Vagina (tissue), 2 donors: Measurements from ENCODE around the gene LDLRAD3. TPM values are rescaled to one million over a fixed set of nuclear protein-coding genes. Genes with fewer than 3 reads are reported as not detected.

ENCODE experiments used
- DNase-seq, 2 donors: peaks; one replicate each; pipeline ENCODE4 v3.0.0-alpha.2; 2017; ENCODE audit errors: extremely low spot score in 2 of 2
- H3K27ac ChIP-seq: fragments of 200-600 bp; sonication (generic); one replicate; pipeline ENCODE4 v1.5.1; 2019
- H3K27me3 ChIP-seq: fragments of 200-600 bp; sonication (generic); one replicate; pipeline ENCODE4 v1.5.1; 2019
- H3K36me3 ChIP-seq, 2 donors: fragments of 200-600 bp; sonication (generic); one replicate each; pipeline ENCODE4 v1.5.1; 2017 to 2019
- H3K4me1 ChIP-seq: fragments of 200-600 bp; sonication (generic); one replicate; pipeline ENCODE4 v1.5.1; 2019
- H3K4me3 ChIP-seq, 2 donors: fragments of 200-600 bp; sonication (generic); 1 replicate in 1 of 2; 2 replicates in 1 of 2; pipeline ENCODE4 v1.5.1; 2016 to 2019
- H3K9me3 ChIP-seq: fragments of 200-600 bp; sonication (generic); one replicate; pipeline ENCODE4 v1.5.1; 2019
- POLR2A ChIP-seq, 2 donors: fragments of 450-650 bp; IDR thresholded peaks; one replicate each; pipeline ENCODE4 v1.6.1; 2017; ENCODE audit warnings: antibody characterized with exemption in 2 of 2, mild to moderate bottlenecking in 2 of 2, moderate library complexity in 2 of 2
- POLR2AphosphoS5 ChIP-seq, 2 donors: sonication (generic); formaldehyde crosslinking; IDR thresholded peaks; one replicate each; pipeline ENCODE4 v1.9.0; 2017; ENCODE audit warnings: antibody characterized with exemption in 2 of 2, mild to moderate bottlenecking in 2 of 2, low read depth in 1 of 2; ENCODE audit not compliant: insufficient read depth in 1 of 2
- intact Hi-C: fragments of 100-400 bp; cut with DNase I; formaldehyde crosslinking; loops from one replicate; pipeline ENCODE4 v1.15.1; 2023
- total RNA-seq: library from RNA; depleted of rRNA; stranded (reverse); fragments of >200 nt; gene quantifications from one replicate; pipeline ENCODE4 v1.2.3, GENCODE V29; 2016
- TF ChIP-seq, protein P1 (sequence below), 3 experiments: fragments of 450-650 bp in 2 of 3; fragments of 200-600 bp in 1 of 3; sonication (generic) in 1 of 3; IDR thresholded peaks; one replicate each; pipeline ENCODE4 v1.5.1; 2017 to 2019; ENCODE audit warnings: antibody characterized with exemption in 3 of 3, mild to moderate bottlenecking in 2 of 3, moderate library complexity in 2 of 3

Gene LDLRAD3
- total RNA-seq, 1 donor from 2014 or later: 34.4 TPM

DNA sequence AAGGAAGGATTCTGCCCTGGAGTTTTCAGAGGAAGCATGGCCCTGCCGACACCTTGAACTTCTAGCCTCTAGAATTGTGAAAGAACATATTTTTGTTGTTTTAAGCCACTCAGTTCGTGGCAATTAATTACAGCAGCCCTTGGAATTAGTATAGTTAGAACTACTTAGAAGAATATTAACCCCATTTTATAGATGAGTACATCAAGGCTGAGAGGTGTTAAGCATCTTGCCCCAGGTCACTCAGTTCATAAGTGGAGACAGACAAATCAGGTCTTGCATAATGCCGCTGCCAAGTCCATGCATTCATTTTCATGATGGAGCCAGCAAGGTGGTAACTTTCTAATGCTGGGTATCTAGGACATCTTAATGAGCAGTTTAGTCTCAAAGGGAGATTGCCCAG, 26.6 kb downstream of the LDLRAD3 start:
- no peak overlapping the region for H3K4me3 ChIP-seq
- H3K4me1 ChIP-seq: peaks cover 31% of the 10 kb centered on the region
- H3K36me3 ChIP-seq: no peaks in the 10 kb centered on the region
- no peaks in the 10 kb centered on the region for H3K9me3 ChIP-seq
- no peak for DNase-seq
- no peak overlapping the region for H3K27ac ChIP-seq
- TF ChIP-seq POLR2A (IDR thresholded peaks at IDR 0.05) (no peak), POLR2AphosphoS5 (IDR thresholded peaks at IDR 0.05; ENCODE audit: insufficient read depth in 1 of 2, low read depth in 1 of 2) (no peak)
- TF ChIP-seq, protein P1, sequence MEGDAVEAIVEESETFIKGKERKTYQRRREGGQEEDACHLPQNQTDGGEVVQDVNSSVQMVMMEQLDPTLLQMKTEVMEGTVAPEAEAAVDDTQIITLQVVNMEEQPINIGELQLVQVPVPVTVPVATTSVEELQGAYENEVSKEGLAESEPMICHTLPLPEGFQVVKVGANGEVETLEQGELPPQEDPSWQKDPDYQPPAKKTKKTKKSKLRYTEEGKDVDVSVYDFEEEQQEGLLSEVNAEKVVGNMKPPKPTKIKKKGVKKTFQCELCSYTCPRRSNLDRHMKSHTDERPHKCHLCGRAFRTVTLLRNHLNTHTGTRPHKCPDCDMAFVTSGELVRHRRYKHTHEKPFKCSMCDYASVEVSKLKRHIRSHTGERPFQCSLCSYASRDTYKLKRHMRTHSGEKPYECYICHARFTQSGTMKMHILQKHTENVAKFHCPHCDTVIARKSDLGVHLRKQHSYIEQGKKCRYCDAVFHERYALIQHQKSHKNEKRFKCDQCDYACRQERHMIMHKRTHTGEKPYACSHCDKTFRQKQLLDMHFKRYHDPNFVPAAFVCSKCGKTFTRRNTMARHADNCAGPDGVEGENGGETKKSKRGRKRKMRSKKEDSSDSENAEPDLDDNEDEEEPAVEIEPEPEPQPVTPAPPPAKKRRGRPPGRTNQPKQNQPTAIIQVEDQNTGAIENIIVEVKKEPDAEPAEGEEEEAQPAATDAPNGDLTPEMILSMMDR (IDR thresholded peaks at IDR 0.05): no peak
- no peaks in the 10 kb centered on the region for H3K27me3 ChIP-seq
- intact Hi-C loops: no loop called here

DNA sequence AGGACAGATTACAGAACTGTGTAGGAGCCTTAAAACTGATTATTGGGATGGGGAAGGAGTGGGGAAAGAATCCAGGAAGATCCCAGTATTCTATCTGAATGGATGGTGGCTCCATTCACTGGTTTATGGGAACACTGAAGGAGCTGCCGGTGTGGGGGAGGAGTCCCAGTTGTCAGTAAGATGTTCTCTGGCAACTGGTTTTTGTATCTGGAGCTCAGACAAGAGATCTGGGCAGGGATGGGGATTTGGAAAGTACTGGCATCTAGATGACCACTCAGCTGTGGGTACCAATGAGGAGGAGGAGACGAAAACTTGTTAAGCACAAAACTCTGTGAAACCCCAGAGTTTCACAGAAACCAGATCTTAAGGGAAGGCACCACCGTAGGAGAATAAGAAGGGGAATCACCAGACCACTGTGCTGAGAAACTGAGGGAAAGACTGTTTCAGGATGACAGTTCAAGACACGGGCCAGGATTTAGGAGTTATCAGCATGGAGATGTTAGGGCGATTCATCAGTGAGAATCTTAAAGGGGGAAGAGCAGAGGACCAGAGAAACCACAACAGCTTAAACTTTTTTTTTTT, 28.1 kb downstream of the LDLRAD3 start:
- Histone ChIP-seq H3K4me1 (peaks cover 30% of the 10 kb centered on the region), H3K36me3 (no peaks in the 10 kb centered on the region), H3K9me3 (no peaks in the 10 kb centered on the region), H3K27me3 (no peaks in the 10 kb centered on the region), H3K4me3 (no peak overlapping the region), H3K27ac (no peak overlapping the region)
- intact Hi-C loops: no loop called here
- no peak for DNase-seq
- TF ChIP-seq POLR2A (IDR thresholded peaks at IDR 0.05) (no peak), POLR2AphosphoS5 (IDR thresholded peaks at IDR 0.05; ENCODE audit: insufficient read depth in 1 of 2, low read depth in 1 of 2) (no peak)
- TF ChIP-seq, protein P1 (IDR thresholded peaks at IDR 0.05): no peak

DNA sequence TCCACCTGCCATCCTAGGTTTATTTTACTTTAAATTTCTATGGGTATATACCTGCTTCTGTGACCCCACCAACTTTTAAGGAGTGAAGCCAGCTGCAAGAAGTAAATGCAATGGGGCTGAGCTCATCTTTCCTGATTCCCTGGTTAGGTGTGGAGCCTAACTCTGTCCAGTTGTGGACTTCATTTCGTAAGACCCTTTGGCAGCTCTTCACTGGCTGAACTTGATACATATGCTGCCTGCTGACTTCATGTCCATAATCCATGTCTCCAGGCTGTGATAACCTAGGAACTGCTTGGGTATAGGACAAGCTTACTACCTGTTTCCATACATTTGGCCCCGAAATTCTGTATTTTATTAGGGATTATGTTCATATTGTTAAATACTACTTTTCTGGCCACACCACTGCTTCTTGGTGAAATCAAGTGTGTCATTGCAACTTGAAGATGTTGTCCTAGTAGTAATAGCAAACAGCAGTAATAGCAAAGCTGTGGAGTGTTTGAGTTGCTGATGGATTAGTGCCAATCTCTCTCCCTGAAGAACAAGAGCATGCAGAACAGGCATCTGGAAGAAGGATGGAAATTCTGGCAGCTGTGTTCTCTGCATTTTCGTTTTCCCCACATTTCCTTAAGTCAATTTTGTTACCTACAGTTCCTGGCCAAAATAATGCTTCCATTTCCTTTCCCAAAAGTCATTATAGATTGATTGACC, 31.2 kb downstream of the LDLRAD3 start:
- no peaks in the 10 kb centered on the region for H3K9me3 ChIP-seq
- TF ChIP-seq, protein P1 (IDR thresholded peaks at IDR 0.05): no peak
- no peak for TF ChIP-seq POLR2AphosphoS5 (IDR thresholded peaks at IDR 0.05; ENCODE audit: insufficient read depth in 1 of 2, low read depth in 1 of 2)
- no peak for TF ChIP-seq POLR2A (IDR thresholded peaks at IDR 0.05)
- no peaks in the 10 kb centered on the region for H3K27me3 ChIP-seq
- H3K27ac ChIP-seq: no peak overlapping the region
- no peaks in the 10 kb centered on the region for H3K36me3 ChIP-seq
- intact Hi-C loops: no loop called here
- no peak overlapping the region for H3K4me3 ChIP-seq
- H3K4me1 ChIP-seq: peaks cover 8% of the 10 kb centered on the region
- no peak for DNase-seq

DNA sequence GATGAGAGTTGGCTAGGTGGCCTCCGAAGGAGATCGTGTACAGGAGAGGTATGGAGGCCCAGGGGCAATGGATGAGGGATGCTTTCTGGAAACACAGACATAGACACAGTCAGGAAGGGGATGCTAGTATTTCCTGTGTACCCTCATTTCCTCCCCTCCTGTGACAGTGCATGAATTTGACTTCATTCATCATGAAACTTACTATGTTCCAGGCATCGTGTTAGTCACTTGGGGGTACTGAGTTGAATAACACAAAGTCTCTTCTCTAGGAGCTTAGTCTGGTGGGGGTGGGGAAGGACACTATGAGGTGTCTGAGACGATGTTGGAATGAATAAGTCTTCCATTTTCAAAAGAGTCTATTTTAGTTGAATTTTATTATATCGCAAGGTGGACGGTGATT, 32.6 kb downstream of the LDLRAD3 start:
- TF ChIP-seq POLR2AphosphoS5 (IDR thresholded peaks at IDR 0.05; ENCODE audit: insufficient read depth in 1 of 2, low read depth in 1 of 2) (no peak), POLR2A (IDR thresholded peaks at IDR 0.05) (no peak)
- TF ChIP-seq, protein P1 (IDR thresholded peaks at IDR 0.05): no peak
- Histone ChIP-seq H3K4me1 (peaks cover under 1% of the 10 kb centered on the region), H3K36me3 (no peaks in the 10 kb centered on the region), H3K27ac (no peak overlapping the region), H3K27me3 (no peaks in the 10 kb centered on the region), H3K9me3 (no peaks in the 10 kb centered on the region), H3K4me3 (no peak overlapping the region)
- intact Hi-C loops: no loop called here
- DNase-seq: no peak

DNA sequence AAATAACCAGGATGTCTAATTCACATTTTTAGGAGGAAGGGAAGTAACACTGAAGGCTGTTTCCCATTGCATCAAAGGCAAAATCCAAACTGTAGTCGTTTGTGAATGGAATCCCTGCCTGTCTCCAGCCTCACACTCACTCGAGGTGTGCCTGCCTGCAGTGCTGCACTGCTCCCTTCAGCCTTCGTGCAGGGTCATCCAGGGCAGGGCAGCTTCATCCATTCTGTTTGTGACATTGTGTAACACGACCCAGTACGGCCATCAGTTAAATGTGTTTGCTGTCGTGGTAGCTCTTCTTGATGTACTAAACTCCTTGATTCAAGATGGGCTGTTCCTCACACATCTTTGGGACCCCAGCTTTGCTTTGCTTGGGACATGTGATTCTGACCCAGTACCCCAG, 34.3 kb downstream of the LDLRAD3 start:
- H3K36me3 ChIP-seq: no peaks in the 10 kb centered on the region

More for the DNA sequence above, 34.3 kb downstream of the LDLRAD3 start:
- Histone ChIP-seq H3K9me3 (no peaks in the 10 kb centered on the region), H3K27me3 (no peaks in the 10 kb centered on the region), H3K27ac (no peak overlapping the region), H3K4me3 (no peak overlapping the region), H3K4me1 (peaks cover 12% of the 10 kb centered on the region)
- intact Hi-C loops: no loop called here
- TF ChIP-seq POLR2AphosphoS5 (IDR thresholded peaks at IDR 0.05; ENCODE audit: insufficient read depth in 1 of 2, low read depth in 1 of 2): no peak
- no peak for TF ChIP-seq POLR2A (IDR thresholded peaks at IDR 0.05)
- TF ChIP-seq, protein P1 (IDR thresholded peaks at IDR 0.05): no peak
- no peak for DNase-seq
